SK-N-SH treated with all-trans-retinoic acid at 6 μM for 48 hours (cell line): ENCODE data around the gene EIF4EBP3.

Experiments
- ATAC-seq: fragments of 200-7000 bp; cut with Tn5 transposase; 3 replicates; pipeline ENCODE4 v1.9.1; 2020; ENCODE audit warnings: mild to moderate bottlenecking, moderate library complexity
- ARNTL ChIP-seq: fragments of 450-650 bp; formaldehyde crosslinking; IDR thresholded peaks from 2 replicates; pipeline ENCODE4 v1.5.0; 2020; ENCODE audit warnings: low read depth, mild to moderate bottlenecking, moderate library complexity, borderline replicate concordance
- BACH2 ChIP-seq: fragments of 250-450 bp; sonication (Bioruptor Pico); IDR thresholded peaks from 2 replicates; pipeline ENCODE4 v1.9.0; 2021; ENCODE audit warnings: mild to moderate bottlenecking, borderline replicate concordance
- CREB5 ChIP-seq: fragments of 250-450 bp; sonication (Bioruptor Pico); IDR thresholded peaks from 2 replicates; pipeline ENCODE4 v1.5.1; 2020; ENCODE audit warnings: low read depth, mild to moderate bottlenecking, moderate library complexity
- CSDC2 ChIP-seq: fragments of 250-450 bp; sonication (Bioruptor Pico); IDR thresholded peaks from 2 replicates; pipeline ENCODE4 v1.5.0; 2020; ENCODE audit warnings: mild to moderate bottlenecking, moderate library complexity
- CSRNP3 ChIP-seq: fragments of 250-450 bp; sonication (Bioruptor Pico); IDR thresholded peaks from 2 replicates; pipeline ENCODE4 v1.5.1; 2021; ENCODE audit warnings: mild to moderate bottlenecking, moderate library complexity
- ESRRG ChIP-seq: fragments of 250-450 bp; sonication (Bioruptor Pico); IDR thresholded peaks from 2 replicates; pipeline ENCODE4 v1.6.1; 2021; ENCODE audit warnings: mild to moderate bottlenecking
- GLIS3 ChIP-seq: fragments of 250-450 bp; sonication (Bioruptor Pico); IDR thresholded peaks from 2 replicates; pipeline ENCODE4 v1.5.0; 2020; ENCODE audit warnings: mild to moderate bottlenecking, moderate library complexity
- ISL1 ChIP-seq: fragments of 250-450 bp; sonication (Bioruptor Pico); IDR thresholded peaks from 2 replicates; pipeline ENCODE4 v2.1.2; 2022; ENCODE audit warnings: mild to moderate bottlenecking, moderate library complexity
- OSR1 ChIP-seq: fragments of 250-450 bp; sonication (Bioruptor Pico); IDR thresholded peaks from 2 replicates; pipeline ENCODE4 v1.8.0; 2022; ENCODE audit warnings: moderate library complexity, mild to moderate bottlenecking, inconsistent platforms
- PATZ1 ChIP-seq: fragments of 250-450 bp; sonication (Bioruptor Pico); IDR thresholded peaks from 2 replicates; pipeline ENCODE4 v1.8.0; 2020; ENCODE audit warnings: mild to moderate bottlenecking, moderate library complexity, borderline replicate concordance
- POU6F1 ChIP-seq: fragments of 250-450 bp; sonication (Bioruptor Pico); IDR thresholded peaks from 2 replicates; pipeline ENCODE4 v1.8.0; 2021; ENCODE audit warnings: low read depth, mild to moderate bottlenecking, moderate library complexity, borderline replicate concordance
- PPARA ChIP-seq: fragments of 250-450 bp; sonication (Bioruptor Pico); IDR thresholded peaks from 2 replicates; pipeline ENCODE4 v1.5.0; 2020; ENCODE audit warnings: mild to moderate bottlenecking, borderline replicate concordance
- RARB ChIP-seq: fragments of 250-450 bp; sonication (Bioruptor Pico); IDR thresholded peaks from 2 replicates; pipeline ENCODE4 v1.8.0; 2021; ENCODE audit warnings: mild to moderate bottlenecking, moderate library complexity
- SNAI2 ChIP-seq: fragments of 250-450 bp; sonication (Bioruptor Pico); IDR thresholded peaks from 2 replicates; pipeline ENCODE4 v1.5.0; 2020; ENCODE audit warnings: mild to moderate bottlenecking, moderate library complexity
- TOX ChIP-seq: fragments of 250-450 bp; sonication (Bioruptor Pico); IDR thresholded peaks from 2 replicates; pipeline ENCODE4 v1.8.0; 2021; ENCODE audit warnings: mild to moderate bottlenecking, moderate library complexity, borderline replicate concordance
- TSHZ2 ChIP-seq: fragments of 250-450 bp; sonication (Bioruptor Pico); IDR thresholded peaks from 2 replicates; pipeline ENCODE4 v1.5.0; 2020; ENCODE audit warnings: mild to moderate bottlenecking, moderate library complexity
- ZC3H10 ChIP-seq: fragments of 250-450 bp; sonication (Bioruptor Pico); IDR thresholded peaks from 2 replicates; pipeline ENCODE4 v1.5.1; 2021; ENCODE audit warnings: mild to moderate bottlenecking, moderate library complexity
- ZFP3 ChIP-seq: fragments of 250-450 bp; sonication (Bioruptor Pico); IDR thresholded peaks from 2 replicates; pipeline ENCODE4 v1.5.0; 2020; ENCODE audit warnings: mild to moderate bottlenecking, moderate library complexity
- ZFP30 ChIP-seq: fragments of 450-650 bp; formaldehyde crosslinking; IDR thresholded peaks from 2 replicates; pipeline ENCODE4 v1.5.0; 2022; ENCODE audit warnings: mild to moderate bottlenecking, moderate library complexity
- ZNF565 ChIP-seq: fragments of 450-650 bp; formaldehyde crosslinking; conservative IDR thresholded peaks from 2 replicates; pipeline ENCODE4 v1.5.0; 2020; ENCODE audit warnings: low read depth, mild to moderate bottlenecking, moderate library complexity
- ZNF70 ChIP-seq: fragments of 450-650 bp; formaldehyde crosslinking; IDR thresholded peaks from 2 replicates; pipeline ENCODE4 v1.5.0; 2020; ENCODE audit warnings: mild to moderate bottlenecking, moderate library complexity
- ZNF8 ChIP-seq: fragments of 450-650 bp; formaldehyde crosslinking; IDR thresholded peaks from 2 replicates; pipeline ENCODE4 v1.5.0; 2020; ENCODE audit warnings: mild to moderate bottlenecking, moderate library complexity

Gene EIF4EBP3

GRCh38 chr5:140498591-140498990 lies 48.9 kb upstream of the EIF4EBP3 start:
- no peak for ATAC-seq
- TF ChIP-seq PATZ1 (CRISPR knock-in tag) (no peak), RARB (no peak), ZC3H10 (CRISPR knock-in tag) (no peak), CSRNP3 (CRISPR knock-in tag) (no peak), BACH2 (CRISPR knock-in tag) (no peak), POU6F1 (CRISPR knock-in tag) (no peak), ZNF70 (CRISPR knock-in tag) (no peak), PPARA (CRISPR knock-in tag) (no peak), ZNF565 (no peak), OSR1 (no peak)

- no peak for TF ChIP-seq CREB5 (CRISPR knock-in tag)
- ATAC-seq, result no peak
Measured at GRCh38 chr5:140502834-140503233, 44.6 kb upstream of the EIF4EBP3 start.

GRCh38 chr5:140509898-140510297 lies 37.6 kb upstream of the EIF4EBP3 start:
- no peak for ATAC-seq
- TF ChIP-seq CREB5 (CRISPR knock-in tag), result no peak
- no peak for TF ChIP-seq BACH2 (CRISPR knock-in tag)
- no peak for TF ChIP-seq ARNTL
- no peak for TF ChIP-seq GLIS3 (CRISPR knock-in tag)
- TF ChIP-seq ZNF8 (CRISPR knock-in tag), result no peak
- no peak for TF ChIP-seq TSHZ2 (CRISPR knock-in tag)
- no peak for TF ChIP-seq ZFP3 (CRISPR knock-in tag)
- TF ChIP-seq PPARA (CRISPR knock-in tag), result no peak
- TF ChIP-seq CSDC2, result no peak
- TF ChIP-seq PATZ1 (CRISPR knock-in tag), result no peak
- no peak for TF ChIP-seq ZC3H10 (CRISPR knock-in tag)
- TF ChIP-seq SNAI2 (CRISPR knock-in tag), result no peak
- TF ChIP-seq ZFP30, result no peak
- TF ChIP-seq ESRRG (CRISPR knock-in tag), result no peak
- TF ChIP-seq ISL1 (CRISPR knock-in tag), result no peak
- TF ChIP-seq POU6F1 (CRISPR knock-in tag), result no peak
- no peak for TF ChIP-seq OSR1
- TF ChIP-seq ZNF70 (CRISPR knock-in tag), result no peak
- TF ChIP-seq TOX (CRISPR knock-in tag), result no peak
